ENCODE data around the gene ADCY6.

ADCY6 gene

GRCh38 chr12:48826209-48826855 is 37.4 kb upstream of the ADCY6 start:
- TF ChIP-seq EGR1 (IDR thresholded peaks at IDR 0.05) (no peak), USF1 (IDR thresholded peaks at IDR 0.05) (no peak), FOXM1 (IDR thresholded peaks at IDR 0.05; ENCODE audit: borderline replicate concordance, low read depth) (no peak), MAX (IDR thresholded peaks at IDR 0.05) (no peak), TEAD4 (IDR thresholded peaks at IDR 0.05) (no peak), TCF12 (IDR thresholded peaks at IDR 0.05; ENCODE audit: low read depth) (no peak), EP300 (IDR thresholded peaks at IDR 0.05; ENCODE audit: borderline replicate concordance) (no peak), RAD21 (IDR thresholded peaks at IDR 0.05; ENCODE audit: low read depth) (no peak), CREB1 (IDR thresholded peaks at IDR 0.05; ENCODE audit: low read depth) (no peak), CEBPB (IDR thresholded peaks at IDR 0.05) (no peak), NFIC (IDR thresholded peaks at IDR 0.05) (no peak), TAF1 (IDR thresholded peaks at IDR 0.05; ENCODE audit: low read depth) (no peak)

GRCh38 chr12:48824905-48825304 is 36.0 kb upstream of the ADCY6 start:
- no peak for TF ChIP-seq REST (IDR thresholded peaks at IDR 0.05; ENCODE audit: low read depth)
- no peak for TF ChIP-seq ZBTB7A (IDR thresholded peaks at IDR 0.05; ENCODE audit: low read depth)
- no peak for TF ChIP-seq EP300 (IDR thresholded peaks at IDR 0.05; ENCODE audit: borderline replicate concordance)
- no peak for TF ChIP-seq TEAD4 (IDR thresholded peaks at IDR 0.05)
- TF ChIP-seq YY1 (IDR thresholded peaks at IDR 0.05; ENCODE audit: low read depth) = no peak
- TF ChIP-seq FOXM1 (IDR thresholded peaks at IDR 0.05; ENCODE audit: borderline replicate concordance, low read depth) = no peak
- no peak for TF ChIP-seq TCF12 (IDR thresholded peaks at IDR 0.05; ENCODE audit: low read depth)
- TF ChIP-seq USF1 (IDR thresholded peaks at IDR 0.05) = no peak

- TF ChIP-seq FOXM1 (IDR thresholded peaks at IDR 0.05; ENCODE audit: borderline replicate concordance, low read depth) (no peak), MAX (IDR thresholded peaks at IDR 0.05) (no peak), TCF12 (IDR thresholded peaks at IDR 0.05; ENCODE audit: low read depth) (no peak), CEBPB (IDR thresholded peaks at IDR 0.05) (no peak), REST (IDR thresholded peaks at IDR 0.05; ENCODE audit: low read depth) (no peak), YY1 (IDR thresholded peaks at IDR 0.05; ENCODE audit: low read depth) (no peak), EP300 (IDR thresholded peaks at IDR 0.05; ENCODE audit: borderline replicate concordance) (no peak), TAF1 (IDR thresholded peaks at IDR 0.05; ENCODE audit: low read depth) (no peak), USF1 (IDR thresholded peaks at IDR 0.05) (no peak), ZBTB7A (IDR thresholded peaks at IDR 0.05; ENCODE audit: low read depth) (no peak), RAD21 (IDR thresholded peaks at IDR 0.05; ENCODE audit: low read depth) (no peak), NFIC (IDR thresholded peaks at IDR 0.05) (no peak), CREB1 (IDR thresholded peaks at IDR 0.05; ENCODE audit: low read depth) (no peak), TEAD4 (IDR thresholded peaks at IDR 0.05) (no peak), EGR1 (IDR thresholded peaks at IDR 0.05) (no peak)
Measured at GRCh38 chr12:48824112-48824511, 35.2 kb upstream of the ADCY6 start.

- TF ChIP-seq EP300 (IDR thresholded peaks at IDR 0.05; ENCODE audit: borderline replicate concordance) (no peak), CEBPB (IDR thresholded peaks at IDR 0.05) (no peak), TCF12 (IDR thresholded peaks at IDR 0.05; ENCODE audit: low read depth) (no peak), RAD21 (IDR thresholded peaks at IDR 0.05; ENCODE audit: low read depth) (no peak), ZBTB7A (IDR thresholded peaks at IDR 0.05; ENCODE audit: low read depth) (no peak), CREB1 (IDR thresholded peaks at IDR 0.05; ENCODE audit: low read depth) (no peak), TAF1 (IDR thresholded peaks at IDR 0.05; ENCODE audit: low read depth) (no peak), TEAD4 (IDR thresholded peaks at IDR 0.05) (no peak)
Measured at GRCh38 chr12:48823281-48823680, 34.4 kb upstream of the ADCY6 start.

GRCh38 chr12:48822711-48823110 is 33.8 kb upstream of the ADCY6 start:
- TF ChIP-seq EGR1 (IDR thresholded peaks at IDR 0.05) (no peak), TCF12 (IDR thresholded peaks at IDR 0.05; ENCODE audit: low read depth) (no peak), TEAD4 (IDR thresholded peaks at IDR 0.05) (no peak), CREB1 (IDR thresholded peaks at IDR 0.05; ENCODE audit: low read depth) (no peak), RAD21 (IDR thresholded peaks at IDR 0.05; ENCODE audit: low read depth) (no peak)
